Left lobe of liver (tissue), 2 donors: ENCODE measurements around the gene ABCC3. TPM values are rescaled to one million over a fixed set of nuclear protein-coding genes. Genes with fewer than 3 reads are reported as not detected.

Source experiments
- ATAC-seq: fragments of 200-7000 bp; cut with Tn5 transposase; one replicate; pipeline ENCODE4 v1.9.1; 2020; ENCODE audit warnings: mild to moderate bottlenecking, moderate library complexity
- DNase-seq: peaks from one replicate; pipeline ENCODE4 v3.0.0-alpha.2; 2020; ENCODE audit warnings: low spot score
- total RNA-seq: library from RNA; stranded (reverse); gene quantifications from one replicate; pipeline ENCODE4 v1.2.1, GENCODE V29; 2021
- donor health status: DM: no; HTN: no; CAD: no; lungs with moderate emphysema.
- donor health status: DM: no; HTN: yes; CAD: no.

ABCC3 gene
- 326 TPM for total RNA-seq

- ATAC-seq (peak; percentile 72), DNase-seq (peak; percentile 89)
Observed at GRCh38 chr17:50634224-50634914, at the start of gene ABCC3. ABCC3 (plus strand) TSS chr17:50634881; CDS start chr17:50634937, 56 bp downstream.

GRCh38 chr17:50585346-50585745 is 49.3 kb upstream of the ABCC3 start:
- no peak for DNase-seq
- ATAC-seq: no peak

GRCh38 chr17:50585891-50586290 is 48.8 kb upstream of the ABCC3 start:
- DNase-seq (no peak), ATAC-seq (no peak)

- DNase-seq (no peak), ATAC-seq (no peak)
Observed at GRCh38 chr17:50586421-50587247, 48.0 kb upstream of the ABCC3 start.

GRCh38 chr17:50587571-50587970 is 47.1 kb upstream of the ABCC3 start:
- no peak for ATAC-seq

GRCh38 chr17:50588391-50589049 is 46.2 kb upstream of the ABCC3 start:
- DNase-seq: no peak
- peak; percentile 8 for ATAC-seq

More at GRCh38 chr17:50587571-50587970, 47.1 kb upstream of the ABCC3 start:
- no peak for DNase-seq

- no peak for DNase-seq
- peak; percentile 66 for ATAC-seq
Observed at GRCh38 chr17:50589095-50589705, 45.5 kb upstream of the ABCC3 start.

- no peak for DNase-seq
- ATAC-seq: no peak
Observed at GRCh38 chr17:50590946-50591737, 43.5 kb upstream of the ABCC3 start.

- DNase-seq: no peak
- ATAC-seq: no peak
Observed at GRCh38 chr17:50593321-50593720, 41.4 kb upstream of the ABCC3 start.

- no peak for DNase-seq
- ATAC-seq: no peak
Observed at GRCh38 chr17:50594128-50594823, 40.4 kb upstream of the ABCC3 start.

- no peak for ATAC-seq
- DNase-seq: no peak
Observed at GRCh38 chr17:50594892-50595291, 39.8 kb upstream of the ABCC3 start.

GRCh38 chr17:50596191-50597037 is 38.3 kb upstream of the ABCC3 start:
- DNase-seq (no peak), ATAC-seq (peak; percentile 50)

- no peak for DNase-seq
- ATAC-seq: no peak
Observed at GRCh38 chr17:50598487-50598886, 36.2 kb upstream of the ABCC3 start.

- DNase-seq (no peak), ATAC-seq (no peak)
Observed at GRCh38 chr17:50599606-50600005, 35.1 kb upstream of the ABCC3 start.

GRCh38 chr17:50601823-50602375 is 32.8 kb upstream of the ABCC3 start:
- ATAC-seq (no peak), DNase-seq (no peak)

- ATAC-seq (no peak), DNase-seq (no peak)
Observed at GRCh38 chr17:50602836-50603235, 31.8 kb upstream of the ABCC3 start.

- DNase-seq (no peak), ATAC-seq (no peak)
Observed at GRCh38 chr17:50603340-50603739, 31.3 kb upstream of the ABCC3 start.

GRCh38 chr17:50604513-50604912 is 30.2 kb upstream of the ABCC3 start:
- ATAC-seq (peak; percentile 46), DNase-seq (no peak)

GRCh38 chr17:50605429-50605828 is 29.3 kb upstream of the ABCC3 start:
- DNase-seq: no peak
- ATAC-seq: no peak
